ENCODE results near the gene MLF1. TPM values are rescaled to one million over a fixed set of nuclear protein-coding genes. Genes with fewer than 3 reads are reported as not detected.
A peak's percentile ranks its signal among the peaks of the same experiment; 100 is the strongest.

Gene MLF1
- total RNA-seq, 1 experiment from 2014 or later: 11.9 TPM

DNA sequence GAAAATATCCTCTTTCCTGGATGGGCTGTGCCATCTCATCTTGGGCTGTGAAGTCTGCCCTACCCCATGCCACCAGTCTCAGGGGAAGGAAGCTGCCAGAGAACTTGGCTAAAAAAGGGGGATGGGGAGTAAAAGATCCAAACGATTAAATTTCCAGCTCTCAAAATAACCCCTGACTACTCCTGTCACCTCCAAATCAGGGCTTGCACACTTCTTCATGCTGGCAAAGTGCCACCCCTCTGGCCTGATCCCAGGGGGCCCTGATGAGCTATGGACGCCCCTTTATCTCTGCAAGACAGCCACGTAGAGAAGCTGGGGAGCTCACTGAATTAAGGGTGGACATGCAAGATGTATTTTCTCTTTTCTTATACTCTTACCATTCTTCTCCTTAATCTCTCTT is 1.2 kb upstream of the MLF1 start:
- no peak overlapping the region for H3K4me3 ChIP-seq (ENCODE audit: low read length)
- H3F3A ChIP-seq (ENCODE audit: low read length, unreplicated experiment): no peaks in the 10 kb centered on the region
- ChIA-PET CTCF (interaction anchor here (0.6 kb wide), 1 partner anchor 125 kb away, joined by 3 read pairs; no protein-coding TSS in a partner anchor), POLR2A (ENCODE audit: unreplicated experiment) (no interaction called here)
- intact Hi-C loops (cut with micrococcal nuclease): loop anchor here (5.0 kb wide), 1 partner anchor 73 kb away; the partner anchor contains the start of gene GFM1
- peaks cover 5% of the 10 kb centered on the region; the same call in 1 of the 2 replicates for H3K4me1 ChIP-seq (ENCODE audit: insufficient read depth, low read length)
- TF ChIP-seq EZH2 (IDR thresholded peaks at IDR 0.05; ENCODE audit: low read length, unreplicated experiment) (no peak), EZH2phosphoT487 (IDR thresholded peaks at IDR 0.05; ENCODE audit: borderline replicate concordance, low read length) (no peak)
- TF ChIP-seq, protein P1, sequence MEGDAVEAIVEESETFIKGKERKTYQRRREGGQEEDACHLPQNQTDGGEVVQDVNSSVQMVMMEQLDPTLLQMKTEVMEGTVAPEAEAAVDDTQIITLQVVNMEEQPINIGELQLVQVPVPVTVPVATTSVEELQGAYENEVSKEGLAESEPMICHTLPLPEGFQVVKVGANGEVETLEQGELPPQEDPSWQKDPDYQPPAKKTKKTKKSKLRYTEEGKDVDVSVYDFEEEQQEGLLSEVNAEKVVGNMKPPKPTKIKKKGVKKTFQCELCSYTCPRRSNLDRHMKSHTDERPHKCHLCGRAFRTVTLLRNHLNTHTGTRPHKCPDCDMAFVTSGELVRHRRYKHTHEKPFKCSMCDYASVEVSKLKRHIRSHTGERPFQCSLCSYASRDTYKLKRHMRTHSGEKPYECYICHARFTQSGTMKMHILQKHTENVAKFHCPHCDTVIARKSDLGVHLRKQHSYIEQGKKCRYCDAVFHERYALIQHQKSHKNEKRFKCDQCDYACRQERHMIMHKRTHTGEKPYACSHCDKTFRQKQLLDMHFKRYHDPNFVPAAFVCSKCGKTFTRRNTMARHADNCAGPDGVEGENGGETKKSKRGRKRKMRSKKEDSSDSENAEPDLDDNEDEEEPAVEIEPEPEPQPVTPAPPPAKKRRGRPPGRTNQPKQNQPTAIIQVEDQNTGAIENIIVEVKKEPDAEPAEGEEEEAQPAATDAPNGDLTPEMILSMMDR (conservative IDR thresholded peaks at IDR 0.05; ENCODE audit: low read depth, low read length): no peak
- H3K27me3 ChIP-seq (ENCODE audit: low read length): no peaks in the 10 kb centered on the region
- no peak overlapping the region for H3K9ac ChIP-seq (ENCODE audit: low read length)
- no TSS peak for BruUV-seq (replicated peaks)
- no peak overlapping the region for H3K4me2 ChIP-seq (ENCODE audit: low read length)
- DNase-seq (no peak), ATAC-seq (no peak)
- H3K9me2 ChIP-seq (replicated peaks; ENCODE audit: low read length): no peaks in the 10 kb centered on the region
- H4K20me1 ChIP-seq (ENCODE audit: low read length): 0 out of 2 replicates have a peak, but pooled peaks cover under 1% of the 10 kb centered on the region
- no peaks in the 10 kb centered on the region for H3K36me3 ChIP-seq (ENCODE audit: low read depth, low read length)
- H3K9me3 ChIP-seq (ENCODE audit: low read length): no peaks in the 10 kb centered on the region
- no peaks in the 10 kb centered on the region for H3K79me2 ChIP-seq (ENCODE audit: low read length)
- no peak overlapping the region for H3K27ac ChIP-seq (ENCODE audit: low read length)
- H2AFZ ChIP-seq (ENCODE audit: low read length): no peak overlapping the region

DNA sequence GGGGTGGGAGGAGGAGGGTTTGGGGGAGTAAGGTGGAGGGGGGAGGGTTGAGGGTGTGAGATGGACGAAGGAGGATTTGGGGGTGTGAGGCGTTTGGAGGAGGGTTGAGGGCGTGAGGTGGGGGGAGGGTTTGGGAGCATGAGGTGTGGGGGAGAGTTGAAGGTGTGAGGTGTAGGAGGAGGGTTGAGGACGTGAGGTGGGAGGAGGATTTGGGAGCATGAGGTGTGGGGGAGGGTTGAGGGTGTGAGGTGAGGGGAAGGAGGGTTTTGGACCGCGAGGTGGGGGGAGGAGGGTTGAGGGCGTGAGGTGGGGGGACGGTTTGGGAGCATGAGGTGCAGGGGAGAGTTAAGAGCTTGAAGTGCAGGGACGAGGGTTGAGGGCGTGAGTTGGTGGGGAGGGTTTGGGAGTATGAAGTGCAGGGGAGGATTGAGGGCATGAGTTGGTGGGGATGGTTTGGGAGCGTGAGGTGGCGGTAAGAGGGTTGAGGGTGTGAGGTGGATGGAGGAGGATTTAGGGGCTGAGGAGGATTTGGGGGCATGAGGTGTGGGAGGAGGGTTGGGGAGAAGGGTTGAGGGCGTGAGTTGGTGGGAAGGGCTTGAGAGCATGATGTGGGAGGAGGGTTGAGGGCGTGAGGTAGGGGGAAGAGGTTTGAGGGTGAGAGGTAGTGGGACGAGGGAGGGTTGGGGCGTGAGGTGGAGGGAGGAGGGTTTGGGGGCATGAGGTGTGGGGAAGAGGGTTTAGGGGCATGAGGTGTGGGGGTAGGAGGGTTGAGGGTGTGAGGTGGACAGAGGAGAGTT is 1.2 kb downstream of the MLF1 start:
- ATAC-seq (no peak), DNase-seq (no peak)
- ChIA-PET CTCF (no interaction called here), POLR2A (ENCODE audit: unreplicated experiment) (no interaction called here)
- TF ChIP-seq EZH2 (IDR thresholded peaks at IDR 0.05; ENCODE audit: low read length, unreplicated experiment) (no peak), EZH2phosphoT487 (IDR thresholded peaks at IDR 0.05; ENCODE audit: borderline replicate concordance, low read length) (no peak)
- Histone ChIP-seq H3K79me2 (ENCODE audit: low read length) (no peaks in the 10 kb centered on the region), H3K36me3 (ENCODE audit: low read depth, low read length) (no peaks in the 10 kb centered on the region), H3K4me2 (ENCODE audit: low read length) (no peak overlapping the region), H3K9ac (ENCODE audit: low read length) (no peak overlapping the region), H3K9me3 (ENCODE audit: low read length) (no peaks in the 10 kb centered on the region), H3K4me1 (ENCODE audit: insufficient read depth, low read length) (peaks cover 5% of the 10 kb centered on the region; the same call in 1 of the 2 replicates), H3K27ac (ENCODE audit: low read length) (no peak overlapping the region), H4K20me1 (ENCODE audit: low read length) (0 out of 2 replicates have a peak, but pooled peaks cover 4% of the 10 kb centered on the region), H3F3A (ENCODE audit: low read length, unreplicated experiment) (no peaks in the 10 kb centered on the region), H3K4me3 (ENCODE audit: low read length) (no peak overlapping the region), H3K27me3 (ENCODE audit: low read length) (no peaks in the 10 kb centered on the region), H2AFZ (ENCODE audit: low read length) (no peak overlapping the region), H3K9me2 (replicated peaks; ENCODE audit: low read length) (no peaks in the 10 kb centered on the region)
- intact Hi-C loops (cut with micrococcal nuclease): loop anchor here (5.0 kb wide), 1 partner anchor 70 kb away; the partner anchor contains the start of gene GFM1
- BruUV-seq (replicated peaks): no TSS peak

DNA sequence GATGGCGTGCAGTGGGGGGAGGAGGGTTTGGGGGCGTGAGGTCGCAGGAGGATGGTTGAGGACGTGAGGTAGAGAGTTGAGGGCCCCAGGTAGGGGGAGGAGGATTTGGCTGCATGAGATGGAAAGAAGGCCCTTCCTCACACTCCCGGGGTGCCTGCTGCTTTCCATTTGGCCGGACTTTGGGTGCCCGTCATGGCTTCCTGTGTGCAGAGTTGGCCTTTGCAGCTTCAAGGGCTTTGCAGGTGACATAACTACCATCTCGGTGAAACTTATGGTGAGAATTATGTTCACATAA is 1.7 kb downstream of the MLF1 start:
- ATAC-seq (no peak), DNase-seq (no peak)
- Histone ChIP-seq H3K4me2 (ENCODE audit: low read length) (0 out of 2 replicates have a peak overlapping the region, but pooled peaks have one; percentile 28), H3K27ac (ENCODE audit: low read length) (no peak overlapping the region), H3K9me3 (ENCODE audit: low read length) (no peaks in the 10 kb centered on the region), H2AFZ (ENCODE audit: low read length) (no peak overlapping the region), H3K27me3 (ENCODE audit: low read length) (no peaks in the 10 kb centered on the region), H3K9ac (ENCODE audit: low read length) (no peak overlapping the region), H3F3A (ENCODE audit: low read length, unreplicated experiment) (no peaks in the 10 kb centered on the region), H3K4me1 (ENCODE audit: insufficient read depth, low read length) (peaks cover 5% of the 10 kb centered on the region; the same call in 1 of the 2 replicates), H3K9me2 (replicated peaks; ENCODE audit: low read length) (no peaks in the 10 kb centered on the region), H3K79me2 (ENCODE audit: low read length) (no peaks in the 10 kb centered on the region), H4K20me1 (ENCODE audit: low read length) (0 out of 2 replicates have a peak, but pooled peaks cover 4% of the 10 kb centered on the region), H3K36me3 (ENCODE audit: low read depth, low read length) (no peaks in the 10 kb centered on the region), H3K4me3 (ENCODE audit: low read length) (no peak overlapping the region)
- no TSS peak for BruUV-seq (replicated peaks)
- intact Hi-C loops (cut with micrococcal nuclease): loop anchor here (5.0 kb wide), 1 partner anchor 70 kb away; the partner anchor contains the start of gene GFM1
- CTCF ChIA-PET: interaction anchor here (0.6 kb wide), 1 partner anchor 43 kb away, joined by 3 read pairs; no protein-coding TSS in a partner anchor
- POLR2A ChIA-PET (ENCODE audit: unreplicated experiment): no interaction called here
- no peak for TF ChIP-seq EZH2 (IDR thresholded peaks at IDR 0.05; ENCODE audit: low read length, unreplicated experiment)
- no peak for TF ChIP-seq EZH2phosphoT487 (IDR thresholded peaks at IDR 0.05; ENCODE audit: borderline replicate concordance, low read length)
- TF ChIP-seq, protein P1 (conservative IDR thresholded peaks at IDR 0.05; ENCODE audit: low read depth, low read length): no peak

Measured in PC-3 (cell line).